NOMO-1 treated with DMSO at 0.1 percent for 48 hours (cell line): ENCODE data around the gene SEMA3E.

Source experiments
- DNase-seq: peaks from one replicate; lab custom pipeline; 2025; ENCODE audit not compliant: unreplicated experiment; lab: John Stamatoyannopoulos, UW

Gene SEMA3E

DNA sequence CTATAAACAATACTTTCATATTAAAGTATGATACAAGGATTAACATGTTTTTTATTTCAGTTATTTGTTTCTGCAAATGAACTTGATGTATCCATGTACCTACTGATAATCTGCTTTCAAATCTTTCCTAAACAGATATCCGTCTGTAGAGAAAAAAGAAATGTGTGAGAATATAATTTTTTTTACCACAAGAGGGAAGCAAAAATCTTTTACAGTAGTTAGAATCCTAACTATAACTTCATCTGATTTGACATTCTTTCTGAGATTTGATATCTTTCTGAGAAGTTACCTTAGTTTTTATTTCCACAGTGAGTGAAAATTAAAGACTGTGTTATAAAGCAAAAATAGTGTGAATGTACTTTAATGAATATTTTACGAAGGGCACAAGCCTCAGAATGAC is 282.3 kb downstream of the SEMA3E start:
- DNase-seq: no peak

GRCh38 chr7:83365746-83366145 is 283.2 kb downstream of the SEMA3E start:
- no peak for DNase-seq

DNA sequence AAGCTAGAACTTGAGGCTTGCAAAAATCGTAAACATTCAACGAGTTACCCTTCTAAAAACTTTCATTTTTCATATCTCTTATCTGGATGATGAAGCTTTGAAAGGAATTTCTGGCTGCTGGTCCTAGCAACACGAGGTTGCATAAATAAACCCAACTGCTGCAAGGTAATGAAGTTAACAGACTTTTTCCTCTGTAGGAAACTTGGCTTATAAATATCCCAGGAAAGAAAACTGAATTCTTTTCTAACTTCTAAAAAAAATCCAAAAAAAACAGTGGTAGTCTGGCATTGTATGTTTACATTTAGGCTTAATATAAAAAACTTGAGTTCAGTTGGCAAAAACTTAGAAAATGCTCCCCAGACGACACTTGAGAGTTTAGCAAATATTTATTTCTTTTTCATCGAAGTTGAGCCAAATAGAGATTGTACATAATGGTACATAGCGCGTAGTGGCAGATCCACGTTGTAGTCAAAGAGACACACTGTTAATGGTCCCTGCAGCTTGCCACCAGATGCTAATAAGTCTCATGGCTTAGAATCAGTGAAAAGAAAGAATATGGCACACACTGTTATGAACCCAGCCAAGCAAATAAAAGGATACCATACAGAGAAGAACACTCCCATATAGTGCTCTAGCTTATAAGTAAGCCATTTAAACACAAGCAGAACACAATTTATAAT is 285.9 kb downstream of the SEMA3E start:
- DNase-seq: no peak

DNA sequence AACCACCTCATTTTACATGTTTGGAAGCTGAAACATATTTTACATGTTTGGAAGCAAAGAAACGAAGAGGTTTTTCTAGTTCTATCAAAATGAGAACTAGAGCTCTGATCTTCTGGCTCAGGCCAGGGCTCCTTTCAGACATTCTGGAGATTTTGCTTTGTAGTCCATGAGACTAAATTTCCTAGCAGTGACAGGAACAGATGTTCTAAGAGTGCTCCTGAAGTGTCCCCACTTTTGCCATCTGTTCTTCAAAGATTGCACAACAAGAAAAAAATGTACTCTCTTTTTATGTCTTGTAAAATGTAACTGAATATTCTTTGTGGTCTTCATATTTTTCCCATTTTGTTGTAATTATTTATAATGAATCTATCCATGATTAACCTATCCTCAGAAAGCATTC is 289.8 kb downstream of the SEMA3E start:
- no peak for DNase-seq

DNA sequence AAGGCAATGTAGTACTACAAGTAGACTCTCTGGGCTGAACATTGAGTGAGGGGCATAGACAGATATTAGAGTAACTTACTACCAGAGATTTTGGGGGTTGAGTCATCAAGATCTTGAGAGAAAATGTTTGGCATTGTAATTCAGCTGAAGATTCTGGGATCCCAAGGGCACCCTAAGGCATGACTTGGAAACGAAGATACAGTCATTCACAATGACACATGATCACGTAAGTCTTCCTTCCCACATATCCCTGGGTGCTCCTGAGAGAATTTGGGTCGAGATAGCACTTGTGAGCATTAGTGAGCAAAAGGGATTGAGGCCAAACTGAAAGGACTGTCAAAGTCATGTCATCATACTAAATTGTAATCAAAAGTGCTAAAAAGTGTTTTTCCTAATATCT is 293.8 kb downstream of the SEMA3E start:
- no peak for DNase-seq

DNA sequence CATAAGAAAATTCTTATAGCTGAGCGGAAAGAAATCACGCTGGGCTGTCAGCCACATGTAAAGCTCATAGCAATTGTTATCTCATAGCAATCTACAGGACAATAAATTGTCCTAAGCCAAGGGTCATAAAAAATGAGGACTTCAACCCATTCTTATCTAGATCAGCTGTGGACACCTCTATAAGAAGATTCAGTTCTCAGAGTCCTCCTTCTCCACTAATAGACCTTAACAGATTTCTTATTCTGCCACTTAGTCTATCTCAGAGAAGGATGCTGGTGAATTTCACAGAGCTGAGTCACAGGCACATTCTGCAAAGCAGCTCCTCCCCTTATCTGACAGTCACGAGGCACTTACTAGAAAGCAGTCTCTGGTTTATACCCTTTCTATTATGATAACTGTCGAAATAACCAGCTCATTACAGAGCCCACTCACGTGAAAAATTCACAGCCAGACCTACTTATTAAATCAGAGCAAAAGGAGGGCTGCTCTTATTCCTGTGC is 300.9 kb downstream of the SEMA3E start:
- DNase-seq: no peak

GRCh38 chr7:83339907-83340306 is 309.0 kb downstream of the SEMA3E start:
- DNase-seq: no peak

DNA sequence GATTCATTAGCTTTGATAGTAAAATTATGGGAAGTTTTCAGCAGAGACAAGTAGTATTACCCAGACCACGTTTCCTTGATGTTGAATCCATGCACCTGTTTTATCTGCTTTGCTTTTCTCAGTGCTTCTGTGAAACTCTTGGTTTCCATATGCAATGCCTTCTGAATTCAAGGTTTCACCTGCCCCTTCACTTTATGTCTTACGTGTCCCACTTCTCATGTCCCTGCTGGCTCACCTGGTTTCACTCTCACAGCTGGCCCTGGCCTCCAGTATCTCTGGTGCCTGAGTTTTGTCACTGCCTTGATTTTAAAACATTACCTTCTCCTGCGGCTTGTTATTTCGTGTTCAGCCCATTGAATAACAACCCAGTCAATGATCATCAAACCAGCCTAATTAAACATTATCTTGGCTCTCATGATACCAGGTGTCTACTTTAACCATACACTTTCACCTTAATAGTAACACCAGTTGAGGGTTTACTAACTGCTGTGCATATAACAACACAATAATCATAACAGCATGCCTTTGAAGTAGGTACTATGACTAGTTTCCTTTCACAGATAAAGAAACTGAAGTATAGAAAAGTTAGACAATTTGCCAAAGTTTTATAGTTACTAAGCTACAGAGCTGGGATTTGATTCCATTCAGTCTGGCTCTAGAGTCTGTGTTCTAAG is 310.5 kb downstream of the SEMA3E start:
- DNase-seq: no peak

GRCh38 chr7:83337050-83337449 is 311.9 kb downstream of the SEMA3E start:
- no peak for DNase-seq

DNA sequence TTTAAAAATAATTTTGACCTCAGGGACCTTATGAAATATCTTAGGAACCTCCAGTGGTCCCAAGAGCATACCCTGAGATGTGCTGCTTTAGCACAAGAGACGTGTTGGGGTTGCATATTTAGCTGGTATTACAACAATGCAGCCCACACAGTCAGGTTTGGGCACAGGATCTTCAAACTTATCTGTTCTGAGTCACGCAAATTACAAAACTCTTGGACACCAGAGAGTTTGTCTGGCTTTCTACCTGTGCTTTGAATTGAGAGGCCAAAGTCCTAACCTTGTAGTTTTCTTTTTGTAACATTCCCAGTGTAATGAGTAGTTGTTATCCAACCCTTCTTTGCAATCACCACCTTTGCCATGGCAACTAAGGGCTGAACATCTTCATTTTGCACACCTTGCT is 322.7 kb downstream of the SEMA3E start:
- no peak for DNase-seq

DNA sequence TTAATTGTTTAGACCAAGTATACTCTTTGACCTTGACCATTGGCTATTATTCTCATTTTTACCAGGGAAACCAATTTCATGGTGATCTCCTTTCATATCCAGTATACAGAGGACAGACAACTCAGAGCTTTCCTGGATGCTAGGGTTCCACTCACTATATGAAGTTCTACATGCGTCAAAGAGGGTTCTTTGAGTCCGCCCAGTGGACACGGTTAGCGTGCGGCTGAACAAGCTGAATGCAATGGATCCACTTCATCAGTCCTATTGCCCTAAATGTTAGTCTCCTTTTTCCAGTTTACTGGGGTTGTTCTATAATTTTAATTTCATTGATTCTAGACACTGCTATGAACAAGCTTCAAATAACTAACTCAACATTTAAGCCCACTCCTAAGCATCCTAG is 323.9 kb downstream of the SEMA3E start:
- no peak for DNase-seq

- no peak for DNase-seq
Measured at GRCh38 chr7:83324596-83324995, 324.3 kb downstream of the SEMA3E start.

DNA sequence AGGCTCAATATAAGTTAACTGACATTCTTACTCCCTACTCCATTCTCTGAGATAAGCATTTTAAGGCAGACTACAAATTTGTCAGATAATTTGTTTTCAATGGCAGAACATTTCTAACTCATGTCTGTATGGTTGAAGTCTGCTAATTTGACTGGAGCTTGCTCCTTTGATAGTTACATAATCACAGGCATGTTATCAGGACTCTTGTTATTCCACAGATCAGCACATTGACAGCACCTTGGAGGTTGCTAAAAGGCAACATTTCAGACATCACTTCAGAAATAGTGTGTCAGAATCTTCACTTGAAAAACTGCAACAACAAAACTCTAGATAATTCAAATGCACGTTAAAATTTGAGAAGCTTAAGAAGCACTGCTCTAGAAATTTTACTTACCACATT is 327.9 kb downstream of the SEMA3E start:
- no peak for DNase-seq

GRCh38 chr7:83313931-83314330 is 335.0 kb downstream of the SEMA3E start:
- no peak for DNase-seq
